ENCODE measurements around the gene DNTT. TPM values are rescaled to one million over a fixed set of nuclear protein-coding genes. Genes with fewer than 3 reads are reported as not detected.

DNTT gene
- total RNA-seq, 2 donors from 2014 or later = not detected

GRCh38 chr10:96268341-96268909, 35.8 kb upstream of the DNTT start:
- no peaks in the 10 kb centered on the region for H3K9me3 ChIP-seq (ENCODE audit: control insufficient read depth, low read length, poor library complexity, severe bottlenecking)
- no peak overlapping the region for H3K4me3 Mint-ChIP-seq
- no peak overlapping the region for H3K27ac Mint-ChIP-seq
- H3K4me1 Mint-ChIP-seq = peaks cover 2% of the 10 kb centered on the region
- H3K27me3 Mint-ChIP-seq = peaks cover 52% of the 10 kb centered on the region
- no peaks in the 10 kb centered on the region for H3K36me3 Mint-ChIP-seq (ENCODE audit: low read depth)
- ATAC-seq (no peak), DNase-seq (no peak)

DNA sequence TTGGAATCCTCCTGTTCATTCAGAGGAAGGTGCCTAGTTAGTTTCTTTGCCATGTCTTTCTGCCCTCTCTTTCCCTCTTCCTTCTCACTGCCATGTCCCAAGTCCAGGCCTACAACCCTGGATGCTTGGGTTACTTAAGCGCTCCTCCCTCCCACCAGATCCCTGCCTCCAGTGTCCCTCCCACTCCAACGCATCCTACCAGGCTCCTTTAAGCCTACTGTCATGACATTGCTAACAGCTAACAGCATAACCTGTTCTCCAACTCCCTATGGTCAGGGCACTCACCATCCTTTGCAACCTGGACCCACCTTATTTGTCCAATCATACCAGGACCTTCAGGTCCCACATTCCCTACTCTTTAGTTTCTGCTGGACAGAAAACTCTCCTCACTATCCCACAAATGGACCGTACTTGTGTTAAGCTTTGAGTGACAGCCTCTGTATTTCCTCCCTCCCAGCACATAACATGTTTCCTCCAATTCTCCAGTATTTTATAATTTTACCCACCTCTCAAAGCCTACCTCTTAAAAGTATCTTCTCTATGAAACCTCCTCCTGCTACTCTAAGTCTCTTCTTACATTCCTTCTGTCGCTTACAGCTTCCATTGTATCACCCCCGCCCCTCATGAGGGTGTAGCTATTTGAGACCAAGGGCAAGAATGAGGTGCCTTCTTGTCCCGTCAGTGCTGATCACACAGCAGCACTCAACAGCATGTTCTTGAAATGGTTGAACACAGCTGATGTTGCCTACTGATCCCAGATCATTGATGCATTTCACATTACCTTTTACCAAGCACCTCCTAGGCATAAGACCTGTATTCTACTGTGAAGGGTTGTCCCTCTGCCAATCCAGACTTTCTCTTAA, 34.6 kb upstream of the DNTT start:
- ATAC-seq = no peak

GRCh38 chr10:96270571-96270970, 33.7 kb upstream of the DNTT start:
- H3K27me3 Mint-ChIP-seq = peaks cover 40% of the 10 kb centered on the region
- ATAC-seq = no peak
- H3K4me3 Mint-ChIP-seq = no peak overlapping the region
- H3K36me3 Mint-ChIP-seq (ENCODE audit: low read depth) = no peaks in the 10 kb centered on the region
- no peaks in the 10 kb centered on the region for H3K9me3 ChIP-seq (ENCODE audit: control insufficient read depth, low read length, poor library complexity, severe bottlenecking)
- no peak for DNase-seq
- H3K4me1 Mint-ChIP-seq = peaks cover 2% of the 10 kb centered on the region
- no peak overlapping the region for H3K27ac Mint-ChIP-seq

More for the DNA sequence above, 34.6 kb upstream of the DNTT start:
- H3K4me1 Mint-ChIP-seq = peaks cover 2% of the 10 kb centered on the region
- H3K27me3 Mint-ChIP-seq = peaks cover 42% of the 10 kb centered on the region
- DNase-seq = no peak
- H3K27ac Mint-ChIP-seq = no peak overlapping the region
- no peaks in the 10 kb centered on the region for H3K36me3 Mint-ChIP-seq (ENCODE audit: low read depth)
- H3K4me3 Mint-ChIP-seq = peak overlapping the region; percentile 10
- H3K9me3 ChIP-seq (ENCODE audit: control insufficient read depth, low read length, poor library complexity, severe bottlenecking) = no peaks in the 10 kb centered on the region

DNA sequence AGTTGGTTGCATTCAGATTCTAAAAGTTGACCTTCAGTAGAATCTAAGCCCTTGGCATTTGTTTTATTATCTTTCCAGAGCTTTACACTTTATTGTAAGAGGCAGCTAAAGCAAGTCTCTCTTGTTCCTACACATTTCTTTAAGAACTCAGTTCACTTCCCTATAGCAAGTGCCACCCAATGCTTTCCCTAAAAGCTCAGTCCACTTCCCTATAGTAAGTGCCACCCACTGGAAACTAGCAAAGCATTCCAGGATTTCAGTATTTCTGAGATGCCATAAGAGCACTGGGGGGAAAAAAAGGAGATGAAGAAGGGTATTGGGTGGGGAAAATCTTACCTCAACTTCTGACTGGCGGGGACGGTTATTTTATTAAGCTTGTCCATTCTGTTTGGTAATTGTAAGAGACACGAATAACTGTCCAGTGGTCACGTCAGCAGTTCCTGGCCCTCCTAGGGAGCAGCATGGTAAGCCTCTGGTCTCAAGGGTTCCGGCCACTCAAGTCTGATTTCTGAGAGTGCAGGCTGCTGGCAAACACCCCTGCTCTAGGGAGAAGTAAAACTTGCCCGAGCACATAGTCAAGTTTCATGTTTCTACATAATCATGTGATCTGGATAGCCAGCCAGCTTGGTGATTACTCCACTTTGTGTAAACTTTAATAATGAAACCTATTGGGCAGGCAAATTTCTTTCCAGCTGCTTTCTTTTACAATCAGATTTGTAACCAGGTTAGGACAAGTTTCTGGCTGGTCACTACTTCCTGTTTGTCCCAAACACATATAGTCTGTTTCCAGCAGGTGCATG, 33.0 kb upstream of the DNTT start, which contains the start of gene BLNK:
Gene BLNK (minus strand): TSS at position 554 of the 800 bp plus-strand sequence. CDS start 171 bp downstream, at position 383.
- Mint-ChIP-seq H3K27me3 (peaks cover 36% of the 10 kb centered on the region), H3K36me3 (ENCODE audit: low read depth) (no peaks in the 10 kb centered on the region), H3K4me1 (peaks cover 2% of the 10 kb centered on the region), H3K27ac (peak within 1 kb of the TSS; percentile 21), H3K4me3 (peak within 1 kb of the TSS; percentile 68)
- ATAC-seq (peak; percentile 48), DNase-seq (no peak)
- no peaks in the 10 kb centered on the region for H3K9me3 ChIP-seq (ENCODE audit: control insufficient read depth, low read length, poor library complexity, severe bottlenecking)

GRCh38 chr10:96272316-96273280, 31.6 kb upstream of the DNTT start:
- ATAC-seq = no peak
- H3K27me3 Mint-ChIP-seq = peaks cover 32% of the 10 kb centered on the region
- no peaks in the 10 kb centered on the region for H3K4me1 Mint-ChIP-seq
- peak overlapping the region; percentile 21 for H3K27ac Mint-ChIP-seq
- H3K36me3 Mint-ChIP-seq (ENCODE audit: low read depth) = no peaks in the 10 kb centered on the region
- no peak for DNase-seq
- no peaks in the 10 kb centered on the region for H3K9me3 ChIP-seq (ENCODE audit: control insufficient read depth, low read length, poor library complexity, severe bottlenecking)
- H3K4me3 Mint-ChIP-seq = peak overlapping the region; percentile 47

GRCh38 chr10:96275685-96276418, 28.4 kb upstream of the DNTT start:
- H3K9me3 ChIP-seq (ENCODE audit: control insufficient read depth, low read length, poor library complexity, severe bottlenecking) = no peaks in the 10 kb centered on the region
- Mint-ChIP-seq H3K27me3 (peaks cover 31% of the 10 kb centered on the region), H3K27ac (no peak overlapping the region), H3K36me3 (ENCODE audit: low read depth) (peaks cover 2% of the 10 kb centered on the region), H3K4me3 (no peak overlapping the region), H3K4me1 (no peaks in the 10 kb centered on the region)
- ATAC-seq (no peak), DNase-seq (no peak)

DNA sequence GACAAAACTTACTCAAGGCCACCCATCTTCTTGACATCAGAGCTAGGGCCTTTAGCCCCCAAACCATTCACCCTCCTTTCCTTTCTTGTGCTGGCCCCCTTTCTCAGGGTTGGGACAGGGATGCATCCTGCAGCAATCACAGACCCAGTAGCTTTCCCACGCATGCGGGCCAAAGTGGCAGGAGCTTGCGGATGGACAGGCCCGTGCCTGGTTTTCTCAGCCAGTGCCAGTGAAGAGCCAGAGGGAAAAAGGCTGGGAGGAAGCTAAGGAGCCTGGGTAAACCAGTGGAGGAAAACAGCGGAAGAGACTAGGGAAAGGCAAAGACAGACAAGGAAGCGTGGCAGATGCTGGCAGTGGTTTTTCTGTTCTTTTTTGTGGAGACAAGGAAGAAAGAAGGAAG, 27.8 kb upstream of the DNTT start:
- no peak overlapping the region for H3K27ac Mint-ChIP-seq
- H3K36me3 Mint-ChIP-seq (ENCODE audit: low read depth) = peaks cover 2% of the 10 kb centered on the region
- peaks cover 31% of the 10 kb centered on the region for H3K27me3 Mint-ChIP-seq
- H3K4me3 Mint-ChIP-seq = no peak overlapping the region
- no peaks in the 10 kb centered on the region for H3K9me3 ChIP-seq (ENCODE audit: control insufficient read depth, low read length, poor library complexity, severe bottlenecking)
- no peak for ATAC-seq
- DNase-seq = no peak
- no peaks in the 10 kb centered on the region for H3K4me1 Mint-ChIP-seq

GRCh38 chr10:96276831-96277230, 27.4 kb upstream of the DNTT start:
- peaks cover 2% of the 10 kb centered on the region for H3K36me3 Mint-ChIP-seq (ENCODE audit: low read depth)
- H3K9me3 ChIP-seq (ENCODE audit: control insufficient read depth, low read length, poor library complexity, severe bottlenecking) = no peaks in the 10 kb centered on the region
- no peak overlapping the region for H3K4me3 Mint-ChIP-seq
- H3K27ac Mint-ChIP-seq = no peak overlapping the region
- H3K27me3 Mint-ChIP-seq = peaks cover 31% of the 10 kb centered on the region
- DNase-seq (no peak), ATAC-seq (no peak)
- no peaks in the 10 kb centered on the region for H3K4me1 Mint-ChIP-seq

DNA sequence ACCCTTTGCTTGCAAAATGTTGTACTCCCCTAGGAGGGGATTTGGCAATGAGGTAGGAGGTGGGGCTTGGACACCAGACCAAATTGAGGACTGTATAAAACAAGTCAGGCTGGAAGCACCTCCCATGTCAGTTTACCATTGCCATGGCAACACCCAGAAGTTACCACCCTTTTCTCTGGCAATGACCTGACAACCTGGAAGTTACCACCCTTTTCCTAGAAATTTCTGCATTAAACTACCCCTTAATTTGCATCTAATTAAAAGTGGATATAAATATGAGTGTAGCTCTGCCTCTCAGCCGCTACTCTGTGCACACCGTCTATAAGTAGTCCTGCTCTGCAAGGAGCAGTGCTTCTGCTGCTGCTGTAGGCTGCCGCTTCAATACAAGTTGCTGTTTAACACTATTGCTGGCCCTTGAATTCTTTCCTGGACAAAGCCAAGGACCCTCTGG, 25.0 kb upstream of the DNTT start:
- ATAC-seq = no peak
- no peaks in the 10 kb centered on the region for H3K4me1 Mint-ChIP-seq
- no peak overlapping the region for H3K27ac Mint-ChIP-seq
- peaks cover 2% of the 10 kb centered on the region for H3K36me3 Mint-ChIP-seq (ENCODE audit: low read depth)
- H3K9me3 ChIP-seq (ENCODE audit: control insufficient read depth, low read length, poor library complexity, severe bottlenecking) = no peaks in the 10 kb centered on the region
- no peak overlapping the region for H3K4me3 Mint-ChIP-seq
- DNase-seq = no peak
- H3K27me3 Mint-ChIP-seq = peaks cover 37% of the 10 kb centered on the region

DNA sequence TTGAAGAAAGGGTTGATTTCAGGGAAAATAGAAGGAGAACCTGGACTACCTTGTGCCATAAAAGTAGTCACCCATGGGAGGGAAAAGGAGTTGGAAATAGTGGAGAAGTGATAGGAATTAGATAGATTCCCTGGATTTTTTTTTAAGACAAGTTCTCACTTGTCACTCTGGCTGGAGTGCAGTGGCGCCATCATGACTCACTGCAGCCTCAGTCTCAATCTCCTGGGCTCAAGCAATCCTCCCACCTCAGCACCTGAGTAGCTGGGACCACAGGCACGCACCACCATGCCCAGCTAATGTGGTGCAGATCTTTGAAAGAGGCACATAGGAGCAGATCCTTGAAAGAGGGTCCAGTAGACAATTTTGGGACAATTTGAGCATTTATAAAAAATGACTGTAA, 23.4 kb upstream of the DNTT start:
- Mint-ChIP-seq H3K27me3 (peaks cover 33% of the 10 kb centered on the region), H3K4me3 (no peak overlapping the region), H3K36me3 (ENCODE audit: low read depth) (peaks cover 2% of the 10 kb centered on the region), H3K4me1 (no peaks in the 10 kb centered on the region), H3K27ac (no peak overlapping the region)
- DNase-seq = no peak
- H3K9me3 ChIP-seq (ENCODE audit: control insufficient read depth, low read length, poor library complexity, severe bottlenecking) = no peaks in the 10 kb centered on the region
- ATAC-seq = no peak

- Mint-ChIP-seq H3K27me3 (peaks cover 32% of the 10 kb centered on the region), H3K36me3 (ENCODE audit: low read depth) (peaks cover 2% of the 10 kb centered on the region), H3K4me1 (no peaks in the 10 kb centered on the region), H3K27ac (no peak overlapping the region), H3K4me3 (no peak overlapping the region)
- no peaks in the 10 kb centered on the region for H3K9me3 ChIP-seq (ENCODE audit: control insufficient read depth, low read length, poor library complexity, severe bottlenecking)
- DNase-seq (no peak), ATAC-seq (no peak)
These were observed 22.7 kb upstream of the DNTT start for GRCh38 chr10:96281444-96282029.

All from T-helper 17 cell (primary cell).